ENCODE data around the gene POLD1. TPM values are rescaled to one million over a fixed set of nuclear protein-coding genes. Genes with fewer than 3 reads are reported as not detected.

The POLD1 gene
- total RNA-seq, 1 donor from 2014 or later = 36.7 TPM

DNA sequence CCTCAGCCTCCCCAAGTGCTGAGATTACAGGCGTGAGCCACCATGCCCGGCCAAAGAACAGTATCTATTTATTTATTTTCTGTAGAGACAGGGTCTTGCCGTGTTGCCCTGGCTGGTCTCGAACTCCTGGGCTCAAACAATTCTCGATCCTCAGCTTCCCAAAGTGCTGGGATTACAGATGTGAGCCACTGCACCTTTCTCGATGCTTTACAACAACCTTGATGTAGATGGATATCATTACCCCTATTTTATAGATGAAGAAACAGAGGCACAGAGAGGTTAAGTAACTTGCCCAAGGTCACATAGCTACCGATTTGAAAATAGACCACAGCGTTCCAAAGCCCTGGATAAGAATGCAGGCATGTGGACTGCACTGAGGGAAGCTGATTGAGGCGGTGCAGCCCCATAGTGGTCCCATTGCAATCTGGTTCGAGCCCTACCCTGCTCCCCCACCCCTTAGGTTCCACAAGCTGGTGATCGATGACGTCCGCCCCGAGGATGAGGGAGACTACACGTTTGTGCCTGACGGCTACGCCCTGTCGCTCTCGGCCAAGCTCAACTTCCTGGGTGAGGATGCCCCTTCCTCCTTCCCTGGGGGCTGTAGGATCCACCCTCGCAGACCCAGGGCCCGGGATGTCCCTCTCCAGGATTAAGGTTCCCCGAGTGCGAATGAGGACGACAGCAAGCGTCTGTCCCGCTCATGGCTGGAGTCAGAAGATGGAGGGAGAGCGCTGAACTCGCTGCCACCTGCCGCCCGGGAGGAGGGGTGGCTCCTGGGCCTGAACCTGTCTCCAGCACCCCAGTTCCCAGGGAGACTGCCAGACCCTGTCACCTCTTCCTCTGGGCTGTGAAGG lies 66.4 kb downstream of the POLD1 start:
- H3K4me1 ChIP-seq = no peaks in the 10 kb centered on the region
- no peak overlapping the region for H2AFZ ChIP-seq (replicated peaks)
- H3K4me1 Mint-ChIP-seq = no peaks in the 10 kb centered on the region
- no peaks in the 10 kb centered on the region for H3K79me2 ChIP-seq (ENCODE audit: low read depth)
- H3K4me3 ChIP-seq = no peak overlapping the region
- H3K27me3 Mint-ChIP-seq (ENCODE audit: insufficient read depth, low read depth) = peaks cover 8% of the 10 kb centered on the region
- TF ChIP-seq EZH2 (IDR thresholded peaks at IDR 0.05) (no peak), EZH2phosphoT487 (IDR thresholded peaks at IDR 0.05) (no peak)
- TF ChIP-seq, protein P1, sequence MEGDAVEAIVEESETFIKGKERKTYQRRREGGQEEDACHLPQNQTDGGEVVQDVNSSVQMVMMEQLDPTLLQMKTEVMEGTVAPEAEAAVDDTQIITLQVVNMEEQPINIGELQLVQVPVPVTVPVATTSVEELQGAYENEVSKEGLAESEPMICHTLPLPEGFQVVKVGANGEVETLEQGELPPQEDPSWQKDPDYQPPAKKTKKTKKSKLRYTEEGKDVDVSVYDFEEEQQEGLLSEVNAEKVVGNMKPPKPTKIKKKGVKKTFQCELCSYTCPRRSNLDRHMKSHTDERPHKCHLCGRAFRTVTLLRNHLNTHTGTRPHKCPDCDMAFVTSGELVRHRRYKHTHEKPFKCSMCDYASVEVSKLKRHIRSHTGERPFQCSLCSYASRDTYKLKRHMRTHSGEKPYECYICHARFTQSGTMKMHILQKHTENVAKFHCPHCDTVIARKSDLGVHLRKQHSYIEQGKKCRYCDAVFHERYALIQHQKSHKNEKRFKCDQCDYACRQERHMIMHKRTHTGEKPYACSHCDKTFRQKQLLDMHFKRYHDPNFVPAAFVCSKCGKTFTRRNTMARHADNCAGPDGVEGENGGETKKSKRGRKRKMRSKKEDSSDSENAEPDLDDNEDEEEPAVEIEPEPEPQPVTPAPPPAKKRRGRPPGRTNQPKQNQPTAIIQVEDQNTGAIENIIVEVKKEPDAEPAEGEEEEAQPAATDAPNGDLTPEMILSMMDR (IDR thresholded peaks at IDR 0.05) = no peak
- H3K9ac ChIP-seq = no peak overlapping the region
- peaks cover 6% of the 10 kb centered on the region for H3K9me3 Mint-ChIP-seq
- H3K27ac ChIP-seq = no peak overlapping the region
- peak overlapping the region; percentile 66 for H3K27ac Mint-ChIP-seq
- H3K9me3 ChIP-seq (ENCODE audit: low read depth) = no peaks in the 10 kb centered on the region
- H3K27me3 ChIP-seq = no peaks in the 10 kb centered on the region
- no peaks in the 10 kb centered on the region for H3K36me3 Mint-ChIP-seq
- H3K4me2 ChIP-seq = no peak overlapping the region
- H3K4me3 Mint-ChIP-seq = no peak overlapping the region
- no peaks in the 10 kb centered on the region for H4K20me1 ChIP-seq (ENCODE audit: low read depth)
- no peaks in the 10 kb centered on the region for H3F3A ChIP-seq (ENCODE audit: low read depth)
- no peak for DNase-seq (ENCODE audit: low spot score)
- H3K36me3 ChIP-seq = no peaks in the 10 kb centered on the region

DNA sequence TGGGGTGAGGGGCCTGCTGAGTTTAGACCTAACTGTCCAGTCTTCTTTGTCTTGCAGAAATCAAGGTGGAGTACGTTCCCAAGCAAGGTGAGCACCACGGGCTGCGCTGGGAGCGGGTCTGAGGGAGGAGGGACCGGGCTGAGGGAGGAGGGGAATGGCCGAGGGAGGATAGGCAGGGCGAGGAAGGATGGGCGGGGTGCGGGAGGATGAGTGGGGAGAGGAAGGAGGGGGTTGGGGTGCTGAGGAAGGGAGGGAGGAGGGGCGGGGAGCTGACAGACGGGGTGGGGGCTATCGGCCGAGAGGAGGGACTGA lies 67.0 kb downstream of the POLD1 start:
- peaks cover 9% of the 10 kb centered on the region for H3K27me3 Mint-ChIP-seq (ENCODE audit: insufficient read depth, low read depth)

DNA sequence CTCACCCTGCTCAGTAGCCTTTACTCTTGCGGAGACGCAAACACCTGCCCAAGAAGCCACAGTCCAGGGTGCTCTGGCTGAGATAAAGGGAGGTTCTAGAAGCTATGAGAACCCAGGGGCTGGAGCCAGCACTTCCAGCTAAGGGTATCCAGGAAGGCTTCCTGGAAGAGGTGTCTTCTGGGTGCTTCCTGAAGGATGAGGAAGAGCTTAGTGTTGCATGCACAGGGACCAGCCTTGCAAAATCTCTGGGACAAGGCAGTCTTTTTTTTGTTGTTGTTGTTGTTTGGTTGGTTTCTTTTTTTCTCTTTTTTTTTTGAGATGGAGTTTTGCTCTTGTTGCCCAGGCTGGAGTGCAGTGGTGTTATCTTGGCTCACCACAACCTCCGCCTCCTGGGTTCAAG lies 69.1 kb downstream of the POLD1 start:
- H3K4me3 Mint-ChIP-seq = no peak overlapping the region
- H3K4me3 ChIP-seq = no peak overlapping the region
- H3K79me2 ChIP-seq (ENCODE audit: low read depth) = no peaks in the 10 kb centered on the region
- peaks cover 9% of the 10 kb centered on the region for H3K9me3 Mint-ChIP-seq
- H3K4me1 ChIP-seq = no peaks in the 10 kb centered on the region
- no peak overlapping the region for H3K27ac Mint-ChIP-seq
- H3K36me3 Mint-ChIP-seq = no peaks in the 10 kb centered on the region
- H3K27me3 ChIP-seq = no peaks in the 10 kb centered on the region
- H4K20me1 ChIP-seq (ENCODE audit: low read depth) = no peaks in the 10 kb centered on the region
- H3K27ac ChIP-seq = no peak overlapping the region
- no peaks in the 10 kb centered on the region for H3K4me1 Mint-ChIP-seq
- H3K9ac ChIP-seq = no peak overlapping the region
- TF ChIP-seq EZH2 (IDR thresholded peaks at IDR 0.05) = no peak
- H3K36me3 ChIP-seq = no peaks in the 10 kb centered on the region
- no peaks in the 10 kb centered on the region for H3F3A ChIP-seq (ENCODE audit: low read depth)
- H3K4me2 ChIP-seq = no peak overlapping the region
- H3K9me3 ChIP-seq (ENCODE audit: low read depth) = no peaks in the 10 kb centered on the region
- peaks cover 7% of the 10 kb centered on the region for H3K27me3 Mint-ChIP-seq (ENCODE audit: insufficient read depth, low read depth)
- no peak overlapping the region for H2AFZ ChIP-seq (replicated peaks)
- DNase-seq (ENCODE audit: low spot score) = no peak

More for the DNA sequence above, 67.0 kb downstream of the POLD1 start:
- Histone ChIP-seq H4K20me1 (ENCODE audit: low read depth) (no peaks in the 10 kb centered on the region), H3K4me1 (no peaks in the 10 kb centered on the region), H3K27me3 (no peaks in the 10 kb centered on the region), H2AFZ (replicated peaks) (no peak overlapping the region), H3K79me2 (ENCODE audit: low read depth) (no peaks in the 10 kb centered on the region), H3K36me3 (no peaks in the 10 kb centered on the region), H3K4me3 (no peak overlapping the region), H3F3A (ENCODE audit: low read depth) (no peaks in the 10 kb centered on the region), H3K9me3 (ENCODE audit: low read depth) (no peaks in the 10 kb centered on the region), H3K9ac (no peak overlapping the region), H3K4me2 (no peak overlapping the region), H3K27ac (no peak overlapping the region)
- Mint-ChIP-seq H3K36me3 (no peaks in the 10 kb centered on the region), H3K4me3 (no peak overlapping the region), H3K9me3 (peaks cover 11% of the 10 kb centered on the region), H3K4me1 (no peaks in the 10 kb centered on the region), H3K27ac (no peak overlapping the region)
- no peak for DNase-seq (ENCODE audit: low spot score)
- TF ChIP-seq EZH2phosphoT487 (IDR thresholded peaks at IDR 0.05) = no peak
- TF ChIP-seq EZH2 (IDR thresholded peaks at IDR 0.05) = no peak
- TF ChIP-seq, protein P1 (IDR thresholded peaks at IDR 0.05) = no peak

DNA sequence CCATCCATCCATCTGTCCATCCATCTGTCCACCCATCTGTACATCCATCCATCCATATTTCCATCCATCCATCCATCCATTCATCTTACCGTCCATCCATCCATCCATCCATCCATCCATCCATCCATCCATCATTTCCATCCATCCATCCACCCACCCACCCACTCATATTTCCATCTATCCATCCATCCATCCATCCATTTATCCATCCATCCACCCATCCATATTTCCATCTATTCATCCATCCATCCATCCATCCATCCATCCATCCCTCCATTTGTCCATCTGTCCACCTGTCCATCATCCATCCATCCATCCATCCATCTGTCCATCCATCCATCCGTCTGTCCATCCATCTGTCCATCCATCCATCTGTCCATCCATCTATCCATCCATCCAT lies 71.8 kb downstream of the POLD1 start:
- Histone ChIP-seq H3K4me1 (no peaks in the 10 kb centered on the region), H3K4me3 (no peak overlapping the region), H3K4me2 (no peak overlapping the region), H3K27ac (no peak overlapping the region), H2AFZ (replicated peaks) (no peak overlapping the region), H4K20me1 (ENCODE audit: low read depth) (no peaks in the 10 kb centered on the region), H3K9ac (no peak overlapping the region), H3K9me3 (ENCODE audit: low read depth) (no peaks in the 10 kb centered on the region), H3F3A (ENCODE audit: low read depth) (peaks cover 3% of the 10 kb centered on the region), H3K27me3 (no peaks in the 10 kb centered on the region), H3K36me3 (no peaks in the 10 kb centered on the region), H3K79me2 (ENCODE audit: low read depth) (no peaks in the 10 kb centered on the region)
- H3K4me1 Mint-ChIP-seq = peaks cover 7% of the 10 kb centered on the region
- H3K36me3 Mint-ChIP-seq = no peaks in the 10 kb centered on the region
- H3K4me3 Mint-ChIP-seq = peak overlapping the region; percentile 35
- TF ChIP-seq EZH2phosphoT487 (IDR thresholded peaks at IDR 0.05) = no peak
- TF ChIP-seq, protein P1 (IDR thresholded peaks at IDR 0.05) = no peak
- no peak for TF ChIP-seq EZH2 (IDR thresholded peaks at IDR 0.05)
- peaks cover 9% of the 10 kb centered on the region for H3K9me3 Mint-ChIP-seq
- peaks cover 5% of the 10 kb centered on the region for H3K27me3 Mint-ChIP-seq (ENCODE audit: insufficient read depth, low read depth)
- H3K27ac Mint-ChIP-seq = no peak overlapping the region
- DNase-seq (ENCODE audit: low spot score) = no peak

Measured in neural progenitor cell (in vitro differentiated cells).